ENCODE measurements around the gene TRAF6. TPM values are rescaled to one million over a fixed set of nuclear protein-coding genes. Genes with fewer than 3 reads are reported as not detected.

TRAF6 gene
- total RNA-seq, 2 donors from 2014 or later, result 10.3 to 19.0 TPM

DNA sequence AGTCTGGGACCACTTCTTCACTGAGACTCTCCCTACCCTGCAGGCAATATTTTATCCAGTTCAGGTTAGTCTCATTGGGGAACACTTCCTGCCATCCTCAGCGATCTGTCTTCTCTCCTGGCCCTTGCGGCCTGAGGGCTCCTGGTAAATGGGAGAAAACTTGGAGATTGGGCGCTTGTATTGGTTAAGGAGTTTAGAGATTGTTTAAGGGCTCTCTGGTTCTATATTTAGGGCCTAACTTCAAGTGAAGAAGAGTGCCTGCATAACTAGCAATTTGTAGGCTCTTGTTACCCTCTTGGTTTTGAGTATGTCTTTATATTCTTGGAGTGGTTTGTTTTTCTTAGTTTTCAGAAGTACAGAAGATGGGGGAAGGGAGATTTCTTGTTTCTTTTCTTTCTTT, 72.7 kb downstream of the TRAF6 start:
- H3K9me3 ChIP-seq, result no peaks in the 10 kb centered on the region
- 93% methylated on average over 3 of the region's 3 CpGs for WGBS

More for the DNA sequence above, 72.7 kb downstream of the TRAF6 start:
- Histone ChIP-seq H3K27ac (no peak overlapping the region), H3K27me3 (replicated peaks; ENCODE audit: insufficient read depth) (peaks cover 2% of the 10 kb centered on the region), H3K4me3 (no peak overlapping the region), H3K4me1 (replicated peaks) (no peaks in the 10 kb centered on the region), H3K36me3 (no peaks in the 10 kb centered on the region)
- intact Hi-C loops (cut with DNase I), result no loop called here
- no peak for DNase-seq (ENCODE audit: low spot score)
- no peak for TF ChIP-seq POLR2AphosphoS5 (IDR thresholded peaks at IDR 0.05)
- TF ChIP-seq, protein P1, sequence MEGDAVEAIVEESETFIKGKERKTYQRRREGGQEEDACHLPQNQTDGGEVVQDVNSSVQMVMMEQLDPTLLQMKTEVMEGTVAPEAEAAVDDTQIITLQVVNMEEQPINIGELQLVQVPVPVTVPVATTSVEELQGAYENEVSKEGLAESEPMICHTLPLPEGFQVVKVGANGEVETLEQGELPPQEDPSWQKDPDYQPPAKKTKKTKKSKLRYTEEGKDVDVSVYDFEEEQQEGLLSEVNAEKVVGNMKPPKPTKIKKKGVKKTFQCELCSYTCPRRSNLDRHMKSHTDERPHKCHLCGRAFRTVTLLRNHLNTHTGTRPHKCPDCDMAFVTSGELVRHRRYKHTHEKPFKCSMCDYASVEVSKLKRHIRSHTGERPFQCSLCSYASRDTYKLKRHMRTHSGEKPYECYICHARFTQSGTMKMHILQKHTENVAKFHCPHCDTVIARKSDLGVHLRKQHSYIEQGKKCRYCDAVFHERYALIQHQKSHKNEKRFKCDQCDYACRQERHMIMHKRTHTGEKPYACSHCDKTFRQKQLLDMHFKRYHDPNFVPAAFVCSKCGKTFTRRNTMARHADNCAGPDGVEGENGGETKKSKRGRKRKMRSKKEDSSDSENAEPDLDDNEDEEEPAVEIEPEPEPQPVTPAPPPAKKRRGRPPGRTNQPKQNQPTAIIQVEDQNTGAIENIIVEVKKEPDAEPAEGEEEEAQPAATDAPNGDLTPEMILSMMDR (IDR thresholded peaks at IDR 0.05), result no peak
- no peak for TF ChIP-seq POLR2A (IDR thresholded peaks at IDR 0.05)

Small RNA genes within 50 kb of the gene (small RNA-seq; reads per million reads assigned to genes)
- 0 reads per million in 2 donors for gene AC061999.1

Other genes starting within 250 kb of the TRAF6 start
- 10 to 100 TPM; 34.3 to 40.4 TPM for gene COMMD9, start 220.8 kb downstream of the TRAF6 start, total RNA-seq
- 10 to 100 TPM in 1 of 2 donors, 1 to 10 TPM in 1; 4.0 to 10.1 TPM for gene PRR5L, start 214.0 kb downstream of the TRAF6 start, total RNA-seq
- 1 to 10 TPM in 1 of 2 donors, under 1 TPM in 1; 0.91 to 1.4 TPM for gene RAG1, start 57.7 kb upstream of the TRAF6 start, total RNA-seq
- gene IFTAP, start 84.2 kb upstream of the TRAF6 start, total RNA-seq, result 10 to 100 TPM; 23.5 to 38.1 TPM
- not detected for gene RAG2, start 88.0 kb upstream of the TRAF6 start, total RNA-seq

Measured in prostate gland (tissue), 2 donors.